ENCODE measurements around the gene LPP.

Gene LPP

GRCh38 chr3:188926111-188926510, 772.2 kb downstream of the LPP start:
- no peak for DNase-seq (ENCODE audit: low read depth)

- no peak for DNase-seq (ENCODE audit: low read depth)
Measured at GRCh38 chr3:188926741-188927511, 773.0 kb downstream of the LPP start.

GRCh38 chr3:188927971-188928370, 774.0 kb downstream of the LPP start:
- DNase-seq (ENCODE audit: low read depth): no peak

- DNase-seq (ENCODE audit: low read depth): no peak
Measured at GRCh38 chr3:188929137-188929536, 775.2 kb downstream of the LPP start.

GRCh38 chr3:188931036-188931435, 777.1 kb downstream of the LPP start:
- DNase-seq (ENCODE audit: low read depth): no peak

- DNase-seq (ENCODE audit: low read depth): no peak
Measured at GRCh38 chr3:188931531-188931930, 777.6 kb downstream of the LPP start.

GRCh38 chr3:188934989-188935388, 781.0 kb downstream of the LPP start:
- no peak for DNase-seq (ENCODE audit: low read depth)

GRCh38 chr3:188936597-188937107, 782.7 kb downstream of the LPP start:
- DNase-seq (ENCODE audit: low read depth): no peak

GRCh38 chr3:188937389-188937788, 783.4 kb downstream of the LPP start:
- no peak for DNase-seq (ENCODE audit: low read depth)

GRCh38 chr3:188938999-188939398, 785.0 kb downstream of the LPP start:
- DNase-seq (ENCODE audit: low read depth): no peak

- DNase-seq (ENCODE audit: low read depth): no peak
Measured at GRCh38 chr3:188939814-188940572, 786.0 kb downstream of the LPP start.
